Endothelial cell of umbilical vein (primary cell): ENCODE results near the gene NLGN2. TPM values are rescaled to one million over a fixed set of nuclear protein-coding genes. Genes with fewer than 3 reads are reported as not detected.

Source experiments
- BruUV-seq: library from RNA; stranded (reverse); fragments of 400-500 nt; replicated peaks from 2 replicates; lab custom pipeline; 2021; lab: Mats Ljungman, UMichigan
- CTCF ChIA-PET: fragments of 300-600, 350-600 bp; sonication (Branson Sonifier 250); formaldehyde crosslinking; loops from one replicate; lab custom pipeline; 2021; ENCODE audit warnings: antibody characterized with exemption, inconsistent platforms; lab: Charles Lee
- POLR2A ChIA-PET: fragments of 300-600, 350-600 bp; sonication (Branson Sonifier 250); formaldehyde crosslinking; loops from one replicate; lab custom pipeline; 2021; ENCODE audit warnings: antibody characterized with exemption, inconsistent platforms; lab: Charles Lee
- DNase-seq: peaks from one replicate; pipeline ENCODE4 v3.0.0-alpha.2; 2011; ENCODE audit warnings: low read depth, low spot score
- FAIRE-seq: peaks from 2 replicates; lab custom pipeline; 2011; peaks lifted over from hg19 to GRCh38; lab: Jason Lieb, UNC
- H2AFZ ChIP-seq: 2 replicates; pipeline ENCODE4 v1.6.0; 2012; ENCODE audit warnings: low read depth, low read length, control low read depth, inconsistent platforms
- H3K27ac ChIP-seq: 2 replicates; pipeline ENCODE4 v1.5.1; 2011; ENCODE audit warnings: low read depth, mild to moderate bottlenecking, control low read depth, low read length, moderate library complexity; ENCODE audit not compliant: insufficient read depth
- H3K27me3 ChIP-seq, 2 experiments: 2 replicates each; pipeline versions ENCODE4 v1.6.0 to v1.6.1; 2011; ENCODE audit warnings: low read length in 2 of 2, mixed read lengths in 1 of 2; ENCODE audit not compliant: control insufficient read depth in 2 of 2, insufficient read depth in 2 of 2
- H3K36me3 ChIP-seq, 2 experiments: 2 replicates in 1 of 2; 3 replicates in 1 of 2; pipeline ENCODE4 v1.5.1; 2011; ENCODE audit warnings: low read length in 2 of 2, mild to moderate bottlenecking in 1 of 2, moderate library complexity in 1 of 2; ENCODE audit not compliant: control insufficient read depth in 2 of 2, insufficient read depth in 2 of 2; ENCODE audit errors: extremely low read depth in 1 of 2
- H3K4me1 ChIP-seq: 3 replicates; pipeline ENCODE4 v1.5.1; 2011; ENCODE audit warnings: mild to moderate bottlenecking, low read length; ENCODE audit not compliant: control insufficient read depth, insufficient read depth; ENCODE audit errors: extremely low read depth
- H3K4me2 ChIP-seq: 2 replicates; pipeline ENCODE4 v1.6.1; 2011; ENCODE audit warnings: low read length, control low read depth, mixed read lengths; ENCODE audit not compliant: insufficient read depth
- H3K4me3 ChIP-seq, 3 experiments: fragments of 200-600 bp in 1 of 3; sonication (generic), shearing (Covaris generic) in 1 of 3; replicated peaks in 1 of 3; 2 replicates each; pipeline ENCODE4 v1.5.1; 2011 to 2016; ENCODE audit warnings: control low read depth in 3 of 3, low read length in 3 of 3, mild to moderate bottlenecking in 2 of 3, inconsistent platforms in 1 of 3, low read depth in 1 of 3, moderate library complexity in 1 of 3; ENCODE audit not compliant: insufficient read depth in 1 of 3
- H3K79me2 ChIP-seq: 2 replicates; pipeline ENCODE4 v1.6.0; 2012; ENCODE audit warnings: low read length, inconsistent platforms; ENCODE audit not compliant: control insufficient read depth, insufficient read depth
- H3K9ac ChIP-seq: replicated peaks from 2 replicates; pipeline ENCODE3; 2011; ENCODE audit warnings: low read length, control low read depth; ENCODE audit not compliant: insufficient read depth; ENCODE audit errors: extremely low read depth
- H3K9me1 ChIP-seq: replicated peaks from 3 replicates; pipeline ENCODE4 v1.6.0; 2011; ENCODE audit warnings: mild to moderate bottlenecking, low read length; ENCODE audit not compliant: control insufficient read depth, insufficient read depth; ENCODE audit errors: extremely low read depth
- H3K9me3 ChIP-seq: replicated peaks from 2 replicates; pipeline ENCODE4 v1.5.1; 2012; ENCODE audit warnings: low read length, inconsistent platforms; ENCODE audit not compliant: control insufficient read depth, insufficient read depth
- H4K20me1 ChIP-seq: replicated peaks from 2 replicates; pipeline ENCODE3; 2011; ENCODE audit warnings: mild to moderate bottlenecking, low read length; ENCODE audit not compliant: control insufficient read depth, insufficient read depth; ENCODE audit errors: extremely low read depth
- CTCF ChIP-seq, 2 donors: IDR thresholded peaks; 1 replicate in 1 of 2; 2 replicates in 1 of 2; pipeline ENCODE4 v1.5.1; 2011; ENCODE audit warnings: low read length in 2 of 2, mild to moderate bottlenecking in 2 of 2, moderate library complexity in 2 of 2, control low read depth in 1 of 2, inconsistent platforms in 1 of 2, low read depth in 1 of 2; ENCODE audit not compliant: insufficient read depth in 1 of 2; ENCODE audit errors: extremely low read depth in 1 of 2
- EZH2 ChIP-seq: IDR thresholded peaks from 2 replicates; pipeline ENCODE4 v1.6.1; 2012; ENCODE audit warnings: borderline replicate concordance, low read depth, mild to moderate bottlenecking, moderate library complexity, low read length, inconsistent platforms; ENCODE audit not compliant: severe bottlenecking
- FOS ChIP-seq: IDR thresholded peaks from 2 replicates; pipeline ENCODE4 v1.6.1; 2011; ENCODE audit warnings: mild to moderate bottlenecking, low read length, moderate library complexity, borderline replicate concordance; ENCODE audit not compliant: insufficient read depth
- GATA2 ChIP-seq: IDR thresholded peaks from 2 replicates; pipeline ENCODE4 v1.7.0; 2011; ENCODE audit warnings: low read depth, mild to moderate bottlenecking, moderate library complexity, mixed read lengths, low read length; ENCODE audit not compliant: insufficient read length, insufficient read depth
- JUN ChIP-seq: IDR thresholded peaks from 2 replicates; pipeline ENCODE4 v1.6.1; 2011; ENCODE audit warnings: borderline replicate concordance, low read depth; ENCODE audit not compliant: insufficient read length, insufficient read depth
- MAX ChIP-seq: IDR thresholded peaks from 2 replicates; pipeline ENCODE4 v1.6.1; 2011; ENCODE audit not compliant: insufficient read depth, insufficient read length
- MYC ChIP-seq: IDR thresholded peaks from one replicate; pipeline ENCODE4 v1.6.1; 2011; ENCODE audit warnings: mild to moderate bottlenecking, low read depth, low read length
- POLR2A ChIP-seq: IDR thresholded peaks from 2 replicates; pipeline ENCODE4 v1.6.1; 2012; ENCODE audit warnings: low read depth, mild to moderate bottlenecking, control low read depth, low read length
- POLR2AphosphoS5 ChIP-seq: IDR thresholded peaks from 2 replicates; pipeline ENCODE4 v1.6.1; 2012; ENCODE audit warnings: low read depth, mild to moderate bottlenecking, control low read depth, low read length, moderate library complexity; ENCODE audit not compliant: insufficient read depth
- dilution Hi-C: fragments of 300-500 bp; cut with MboI; formaldehyde crosslinking; loops from one replicate; pipeline ENCODE4 v1.15.0; 2019; ENCODE audit warnings: low sequenced_read_pairs; ENCODE audit not compliant: extremely low pct_ligation_motif_present
- intact Hi-C: fragments of 100-400 bp; cut with micrococcal nuclease; formaldehyde crosslinking; loops from one replicate; pipeline ENCODE4 v1.10.0; 2022
- polyA plus RNA-seq, 4 experiments: library from polyadenylated mRNA; depleted of rRNA in 3 of 4; stranded (reverse) in 3 of 4; unstranded in 1 of 4; fragments of >200 nt; gene quantifications; 2 replicates each; pipeline versions ENCODE4 v1.2.1 to v1.2.3, GENCODE V29; 2011 to 2012; ENCODE audit warnings: missing spikeins in 1 of 4
- total RNA-seq: library from RNA; stranded (reverse); gene quantifications from 2 replicates; pipeline ENCODE4 v1.2.3, GENCODE V29; 2021

Gene NLGN2
- total and polyA plus RNA-seq, 2 donors (not counting 3 experiments of a cell fraction or from before 2014, with no cell fraction given), result 15.4 to 25.9 TPM

- Histone ChIP-seq H3K4me2 (no peak overlapping the region), H3K36me3 (peaks cover 0 to 16% of the 10 kb centered on the region in 2 experiments), H3K27me3 (no peaks in the 10 kb centered on the region), H3K79me2 (peaks cover 13% of the 10 kb centered on the region), H3K9ac (no peak overlapping the region), H3K4me3 (no peak overlapping the region), H4K20me1 (no peaks in the 10 kb centered on the region), H3K9me3 (no peaks in the 10 kb centered on the region), H3K27ac (no peak overlapping the region), H3K9me1 (no peaks in the 10 kb centered on the region), H2AFZ (no peak overlapping the region), H3K4me1 (no peaks in the 10 kb centered on the region)
- ChIA-PET CTCF (interaction anchor here (0.8 to 3.3 kb wide), 4 partner anchors 13 to 123 kb away, joined by 3 to 11 read pairs (median 6); partner anchors contain the start of gene ZBTB4), POLR2A (no interaction called here)
- intact Hi-C loops (no loop called here), dilution Hi-C loops (no loop called here)
- no TSS peak for BruUV-seq
- no peak for TF ChIP-seq POLR2A
- TF ChIP-seq MAX, result no peak
- no peak for TF ChIP-seq POLR2AphosphoS5
- no peak for TF ChIP-seq CTCF (IDR thresholded peaks at IDR 0.05; ENCODE audit: extremely low read depth in 1 of 2, insufficient read depth in 1 of 2, low read depth in 1 of 2, low read length in 2 of 2)
- TF ChIP-seq GATA2, result no peak
- TF ChIP-seq EZH2, result no peak
- no peak for TF ChIP-seq FOS
- TF ChIP-seq JUN, result no peak
- no peak for TF ChIP-seq MYC
- FAIRE-seq, result no peak
- DNase-seq, result no peak
Observed at GRCh38 chr17:7466318-7466638, 58.6 kb downstream of the NLGN2 start.
